HepG2 (cell line): ENCODE measurements around the gene GNRH2. TPM values are rescaled to one million over a fixed set of nuclear protein-coding genes. Genes with fewer than 3 reads are reported as not detected.

Experiments
- DRAP1 ChIP-seq: IDR thresholded peaks from 2 replicates; pipeline ENCODE4 v1.6.1; 2016; ENCODE audit warnings: missing genetic modification reagents, missing compliant biosample characterization
- FOXA1 ChIP-seq, 2 experiments: fragments of 450-650 bp in 1 of 2; sonication (generic) in 1 of 2; formaldehyde crosslinking in 1 of 2; IDR thresholded peaks; 2 replicates each; pipeline versions ENCODE4 v1.4.0 to v1.6.1; 2016 to 2020; ENCODE audit warnings: missing genetic modification reagents in 1 of 2
- ZBTB20 ChIP-seq: sonication (generic); formaldehyde crosslinking; IDR thresholded peaks from 2 replicates; pipeline ENCODE4 v1.8.1; 2023; ENCODE audit warnings: missing genetic modification reagents, low read depth, mild to moderate bottlenecking, borderline replicate concordance
- ZNF12 ChIP-seq: sonication (generic); formaldehyde crosslinking; IDR thresholded peaks from 2 replicates; pipeline ENCODE4 v1.5.0; 2020; ENCODE audit warnings: missing genetic modification reagents
- ZNF121 ChIP-seq: sonication (generic); formaldehyde crosslinking; IDR thresholded peaks from 2 replicates; pipeline ENCODE4 v1.5.0; 2020; ENCODE audit warnings: mild to moderate bottlenecking, missing genetic modification reagents
- ZNF407 ChIP-seq: sonication (generic); formaldehyde crosslinking; IDR thresholded peaks from one replicate; pipeline ENCODE4 v1.5.1; 2020; ENCODE audit warnings: mild to moderate bottlenecking, missing genetic modification reagents; ENCODE audit errors: not compliant biosample characterization
- polyA plus RNA-seq, 8 experiments: library from polyadenylated mRNA; depleted of rRNA in 3 of 8; stranded (reverse) in 7 of 8; unstranded in 1 of 8; fragments of >200 nt; fragmentation: Illumina TruSeq in 4 of 8; extraction: Trizol in 4 of 8; gene quantifications; 2 replicates each; pipeline versions ENCODE4 v1.2.1 to v1.2.3, GENCODE V29; 2011 to 2016; ENCODE audit warnings: low read depth in 4 of 8, missing spikeins in 1 of 8, mixed read lengths in 1 of 8; ENCODE audit not compliant: insufficient read depth in 1 of 8
- total RNA-seq, 5 experiments: library from RNA; depleted of rRNA; stranded (reverse); fragments of >200 nt; fragmentation: Illumina TruSeq; extraction: Trizol; gene quantifications; 2 replicates each; pipeline ENCODE4 v1.2.3, GENCODE V29; 2016; ENCODE audit warnings: low read depth in 1 of 5
- TF ChIP-seq, protein P1 (sequence below): sonication (generic); formaldehyde crosslinking; IDR thresholded peaks from 2 replicates; pipeline ENCODE4 v1.5.1; 2020; ENCODE audit warnings: mild to moderate bottlenecking, missing genetic modification reagents, moderate library complexity
- TF ChIP-seq, protein P2 (sequence below): sonication (generic); formaldehyde crosslinking; IDR thresholded peaks from 2 replicates; pipeline ENCODE4 v1.4.0; 2020; ENCODE audit warnings: missing genetic modification reagents
- TF ChIP-seq, protein P3 (sequence below): sonication (generic); formaldehyde crosslinking; IDR thresholded peaks from 2 replicates; pipeline ENCODE4 v1.8.1; 2022; ENCODE audit warnings: mild to moderate bottlenecking, missing genetic modification reagents

The GNRH2 gene
- total and polyA plus RNA-seq, 2 of the 13 experiments (the other 11 are each of a cell fraction or from before 2014, with no cell fraction given), result 0.28 TPM; not detected in 1

DNA sequence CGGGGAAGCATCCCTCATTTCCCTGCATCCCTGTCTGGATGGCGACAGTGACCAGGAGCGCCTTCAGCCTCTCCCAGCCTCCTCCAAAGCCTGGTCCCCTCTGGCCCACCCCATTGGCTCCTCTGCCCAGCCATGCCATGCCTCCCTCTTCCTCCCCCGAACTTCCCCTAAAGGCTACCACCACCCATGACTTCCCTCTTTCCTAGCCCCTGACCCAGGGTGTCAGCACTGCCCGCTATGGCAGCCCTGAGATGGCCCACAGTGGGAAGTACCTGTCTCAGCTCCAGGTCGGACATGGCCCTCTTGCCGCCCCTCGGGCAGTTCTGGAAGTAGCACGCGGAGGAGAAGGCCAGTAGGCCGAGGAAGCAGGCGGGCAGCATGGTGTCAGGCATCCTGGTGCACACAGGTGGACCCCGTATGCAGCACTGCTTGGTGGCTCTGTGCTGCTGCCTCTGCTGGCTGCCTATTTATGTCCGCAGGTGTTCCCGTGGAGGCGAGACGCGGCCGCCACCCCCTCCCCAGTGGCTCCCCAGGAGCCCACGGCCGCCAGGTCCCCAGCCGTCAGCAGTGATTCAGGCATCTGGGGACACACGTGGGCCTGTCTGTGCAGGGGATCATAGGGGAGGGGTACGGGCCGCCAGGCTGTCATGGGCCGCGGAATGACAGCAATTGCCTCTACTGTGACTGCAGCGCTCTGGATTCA lies 41.0 kb downstream of the GNRH2 start, which contains the start of gene AVP (continued):
- TF ChIP-seq ZNF407 (CRISPR knock-in tag) (peak; percentile 19), ZNF12 (CRISPR knock-in tag) (no peak), ZBTB20 (no peak), FOXA1 (IDR thresholded peaks at IDR 0.05) (no peak), FOXA1 (CRISPR knock-in tag; IDR thresholded peaks at IDR 0.05) (no peak), DRAP1 (no peak), ZNF121 (CRISPR knock-in tag) (no peak)
- TF ChIP-seq, protein P1, sequence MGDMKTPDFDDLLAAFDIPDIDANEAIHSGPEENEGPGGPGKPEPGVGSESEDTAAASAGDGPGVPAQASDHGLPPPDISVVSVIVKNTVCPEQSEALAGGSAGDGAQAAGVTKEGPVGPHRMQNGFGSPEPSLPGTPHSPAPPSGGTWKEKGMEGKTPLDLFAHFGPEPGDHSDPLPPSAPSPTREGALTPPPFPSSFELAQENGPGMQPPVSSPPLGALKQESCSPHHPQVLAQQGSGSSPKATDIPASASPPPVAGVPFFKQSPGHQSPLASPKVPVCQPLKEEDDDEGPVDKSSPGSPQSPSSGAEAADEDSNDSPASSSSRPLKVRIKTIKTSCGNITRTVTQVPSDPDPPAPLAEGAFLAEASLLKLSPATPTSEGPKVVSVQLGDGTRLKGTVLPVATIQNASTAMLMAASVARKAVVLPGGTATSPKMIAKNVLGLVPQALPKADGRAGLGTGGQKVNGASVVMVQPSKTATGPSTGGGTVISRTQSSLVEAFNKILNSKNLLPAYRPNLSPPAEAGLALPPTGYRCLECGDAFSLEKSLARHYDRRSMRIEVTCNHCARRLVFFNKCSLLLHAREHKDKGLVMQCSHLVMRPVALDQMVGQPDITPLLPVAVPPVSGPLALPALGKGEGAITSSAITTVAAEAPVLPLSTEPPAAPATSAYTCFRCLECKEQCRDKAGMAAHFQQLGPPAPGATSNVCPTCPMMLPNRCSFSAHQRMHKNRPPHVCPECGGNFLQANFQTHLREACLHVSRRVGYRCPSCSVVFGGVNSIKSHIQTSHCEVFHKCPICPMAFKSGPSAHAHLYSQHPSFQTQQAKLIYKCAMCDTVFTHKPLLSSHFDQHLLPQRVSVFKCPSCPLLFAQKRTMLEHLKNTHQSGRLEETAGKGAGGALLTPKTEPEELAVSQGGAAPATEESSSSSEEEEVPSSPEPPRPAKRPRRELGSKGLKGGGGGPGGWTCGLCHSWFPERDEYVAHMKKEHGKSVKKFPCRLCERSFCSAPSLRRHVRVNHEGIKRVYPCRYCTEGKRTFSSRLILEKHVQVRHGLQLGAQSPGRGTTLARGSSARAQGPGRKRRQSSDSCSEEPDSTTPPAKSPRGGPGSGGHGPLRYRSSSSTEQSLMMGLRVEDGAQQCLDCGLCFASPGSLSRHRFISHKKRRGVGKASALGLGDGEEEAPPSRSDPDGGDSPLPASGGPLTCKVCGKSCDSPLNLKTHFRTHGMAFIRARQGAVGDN (CRISPR knock-in tag), result 0 out of 2 replicates have a peak, but pooled peaks have one; percentile 12
- TF ChIP-seq, protein P2, sequence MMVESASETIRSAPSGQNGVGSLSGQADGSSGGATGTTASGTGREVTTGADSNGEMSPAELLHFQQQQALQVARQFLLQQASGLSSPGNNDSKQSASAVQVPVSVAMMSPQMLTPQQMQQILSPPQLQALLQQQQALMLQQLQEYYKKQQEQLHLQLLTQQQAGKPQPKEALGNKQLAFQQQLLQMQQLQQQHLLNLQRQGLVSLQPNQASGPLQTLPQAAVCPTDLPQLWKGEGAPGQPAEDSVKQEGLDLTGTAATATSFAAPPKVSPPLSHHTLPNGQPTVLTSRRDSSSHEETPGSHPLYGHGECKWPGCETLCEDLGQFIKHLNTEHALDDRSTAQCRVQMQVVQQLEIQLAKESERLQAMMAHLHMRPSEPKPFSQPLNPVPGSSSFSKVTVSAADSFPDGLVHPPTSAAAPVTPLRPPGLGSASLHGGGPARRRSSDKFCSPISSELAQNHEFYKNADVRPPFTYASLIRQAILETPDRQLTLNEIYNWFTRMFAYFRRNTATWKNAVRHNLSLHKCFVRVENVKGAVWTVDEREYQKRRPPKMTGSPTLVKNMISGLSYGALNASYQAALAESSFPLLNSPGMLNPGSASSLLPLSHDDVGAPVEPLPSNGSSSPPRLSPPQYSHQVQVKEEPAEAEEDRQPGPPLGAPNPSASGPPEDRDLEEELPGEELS (CRISPR knock-in tag), result no peak
- TF ChIP-seq, protein P3, sequence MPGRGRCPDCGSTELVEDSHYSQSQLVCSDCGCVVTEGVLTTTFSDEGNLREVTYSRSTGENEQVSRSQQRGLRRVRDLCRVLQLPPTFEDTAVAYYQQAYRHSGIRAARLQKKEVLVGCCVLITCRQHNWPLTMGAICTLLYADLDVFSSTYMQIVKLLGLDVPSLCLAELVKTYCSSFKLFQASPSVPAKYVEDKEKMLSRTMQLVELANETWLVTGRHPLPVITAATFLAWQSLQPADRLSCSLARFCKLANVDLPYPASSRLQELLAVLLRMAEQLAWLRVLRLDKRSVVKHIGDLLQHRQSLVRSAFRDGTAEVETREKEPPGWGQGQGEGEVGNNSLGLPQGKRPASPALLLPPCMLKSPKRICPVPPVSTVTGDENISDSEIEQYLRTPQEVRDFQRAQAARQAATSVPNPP (CRISPR knock-in tag), result no peak
